HG02763 (cell line): ENCODE results near the gene IL6ST.

Experiments used
- ATAC-seq: cut with Tn5 transposase; IDR thresholded peaks from one replicate; pipeline ENCODE4 v1.9.1; 2021; ENCODE audit warnings: mild to moderate bottlenecking, moderate library complexity; ENCODE audit not compliant: unreplicated experiment

IL6ST gene

GRCh38 chr5:55899344-55899743 lies 95.4 kb downstream of the IL6ST start:
- ATAC-seq: no peak

GRCh38 chr5:55897905-55898304 lies 96.9 kb downstream of the IL6ST start:
- ATAC-seq: no peak

- ATAC-seq: no peak
These were observed 97.4 kb downstream of the IL6ST start for GRCh38 chr5:55897206-55897894.

- ATAC-seq: no peak
These were observed 98.1 kb downstream of the IL6ST start for GRCh38 chr5:55896663-55897062.

GRCh38 chr5:55896238-55896637 lies 98.5 kb downstream of the IL6ST start:
- no peak for ATAC-seq

GRCh38 chr5:55895346-55895745 lies 99.4 kb downstream of the IL6ST start:
- ATAC-seq: no peak

GRCh38 chr5:55894135-55894534 lies 100.6 kb downstream of the IL6ST start:
- no peak for ATAC-seq

- ATAC-seq: no peak
These were observed 102.3 kb downstream of the IL6ST start for GRCh38 chr5:55892479-55892878.

GRCh38 chr5:55888205-55888604 lies 106.6 kb downstream of the IL6ST start:
- no peak for ATAC-seq

GRCh38 chr5:55885359-55885758 lies 109.4 kb downstream of the IL6ST start:
- ATAC-seq: no peak
